HG03175 (cell line): ENCODE measurements around the gene PRR16.

Experiments used
- ATAC-seq: cut with Tn5 transposase; IDR thresholded peaks from one replicate; pipeline ENCODE4 v1.9.1; 2021; ENCODE audit warnings: mild to moderate bottlenecking, moderate library complexity; ENCODE audit not compliant: unreplicated experiment

The PRR16 gene

GRCh38 chr5:120463006-120463680, 957 bp upstream of the PRR16 start:
- no peak for ATAC-seq

- ATAC-seq = no peak
These were observed 731 bp downstream of the PRR16 start for GRCh38 chr5:120464627-120465435.

GRCh38 chr5:120465436-120465961, 1.4 kb downstream of the PRR16 start:
- no peak for ATAC-seq

GRCh38 chr5:120466341-120467006, 2.4 kb downstream of the PRR16 start:
- ATAC-seq = no peak

GRCh38 chr5:120471971-120472370, 7.9 kb downstream of the PRR16 start:
- no peak for ATAC-seq

GRCh38 chr5:120472911-120473310, 8.8 kb downstream of the PRR16 start:
- no peak for ATAC-seq

- ATAC-seq = no peak
These were observed 9.2 kb downstream of the PRR16 start for GRCh38 chr5:120473332-120473731.

GRCh38 chr5:120476063-120476462, 12.0 kb downstream of the PRR16 start:
- no peak for ATAC-seq

GRCh38 chr5:120479066-120479465, 15.0 kb downstream of the PRR16 start:
- no peak for ATAC-seq

GRCh38 chr5:120499876-120500563, 35.9 kb downstream of the PRR16 start:
- ATAC-seq = no peak

GRCh38 chr5:120502531-120502930, 38.4 kb downstream of the PRR16 start:
- no peak for ATAC-seq

GRCh38 chr5:120503341-120503740, 39.2 kb downstream of the PRR16 start:
- ATAC-seq = no peak

- no peak for ATAC-seq
These were observed 40.0 kb downstream of the PRR16 start for GRCh38 chr5:120504057-120504456.

- ATAC-seq = no peak
These were observed 43.1 kb downstream of the PRR16 start for GRCh38 chr5:120507197-120507596.

GRCh38 chr5:120507800-120508463, 43.8 kb downstream of the PRR16 start:
- no peak for ATAC-seq

GRCh38 chr5:120509053-120509452, 45.0 kb downstream of the PRR16 start:
- no peak for ATAC-seq

- no peak for ATAC-seq
These were observed 46.1 kb downstream of the PRR16 start for GRCh38 chr5:120510098-120510637.

- ATAC-seq = no peak
These were observed 47.0 kb downstream of the PRR16 start for GRCh38 chr5:120510994-120511686.

GRCh38 chr5:120512068-120512467, 48.0 kb downstream of the PRR16 start:
- no peak for ATAC-seq
